GM19397 (cell line): ENCODE data around the gene HAL.

ENCODE experiments used
- ATAC-seq: cut with Tn5 transposase; IDR thresholded peaks from one replicate; pipeline ENCODE4 v1.9.1; 2021; ENCODE audit warnings: mild to moderate bottlenecking, moderate library complexity; ENCODE audit not compliant: unreplicated experiment

Gene HAL

DNA sequence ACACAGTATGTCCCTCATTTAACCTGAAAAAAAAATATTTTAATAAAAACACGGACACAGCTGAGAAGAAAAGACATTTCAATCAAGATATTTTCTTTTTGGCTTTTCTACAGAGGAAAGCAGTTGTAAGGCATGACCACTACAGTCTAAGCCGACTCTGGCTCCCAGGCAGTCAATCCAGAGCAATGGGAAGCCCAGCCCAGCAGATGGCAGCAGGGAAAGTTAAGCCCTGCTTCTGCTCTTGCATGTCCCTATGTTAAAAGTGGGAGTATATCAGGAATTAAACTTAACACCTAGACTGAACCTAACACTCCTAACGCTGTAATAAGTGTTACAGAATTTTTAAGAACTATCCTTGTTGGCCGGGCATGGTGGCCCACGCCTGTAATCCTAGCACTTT is 19.5 kb upstream of the HAL start:
- ATAC-seq = no peak

DNA sequence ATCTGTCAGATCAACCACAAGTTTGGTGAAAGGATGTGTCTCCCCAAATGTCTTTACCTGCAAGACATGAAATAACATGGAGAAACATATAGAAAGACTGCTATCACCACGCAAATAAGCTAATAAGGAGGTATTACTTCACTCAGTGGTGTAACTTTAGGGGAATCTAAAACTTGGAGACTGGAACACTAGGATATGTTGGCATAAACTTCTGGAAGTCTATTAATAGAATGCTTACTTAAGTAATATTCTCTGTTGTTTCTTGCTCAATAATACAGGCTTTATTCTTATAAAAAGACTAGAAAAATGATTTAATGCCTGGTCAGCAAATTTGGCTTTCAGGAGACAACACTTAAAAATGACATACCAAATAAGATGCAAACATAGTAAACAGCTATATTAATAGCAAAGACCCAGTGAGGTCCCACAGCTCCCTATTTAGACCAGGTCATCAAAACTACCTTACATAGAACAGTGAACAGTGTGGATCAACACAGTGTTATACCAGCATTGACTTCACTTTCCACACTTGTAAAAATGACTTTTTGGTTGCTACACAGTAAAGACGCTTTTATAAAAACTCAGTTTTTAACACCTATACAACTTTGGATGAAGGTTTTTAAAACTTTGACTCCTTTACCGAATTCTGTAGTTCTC is 18.9 kb upstream of the HAL start:
- no peak for ATAC-seq

DNA sequence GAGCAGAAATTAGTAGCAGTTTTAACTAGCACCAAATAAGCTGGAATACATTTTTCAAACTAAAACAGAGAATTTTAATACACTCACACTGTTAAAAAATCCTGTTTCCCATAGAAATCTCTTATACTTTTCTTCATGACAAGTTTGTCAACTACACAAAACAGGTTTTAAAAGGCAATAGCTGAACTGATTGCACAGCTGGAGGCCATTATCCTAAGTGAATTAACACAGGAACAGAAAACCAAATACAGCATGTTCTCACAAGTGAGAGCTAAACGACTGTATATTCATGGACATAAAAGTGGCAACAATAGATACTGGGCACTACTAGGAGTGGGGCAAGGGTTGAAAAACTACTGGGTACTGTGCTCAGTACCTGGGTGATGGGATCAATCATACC is 11.6 kb upstream of the HAL start:
- no peak for ATAC-seq

DNA sequence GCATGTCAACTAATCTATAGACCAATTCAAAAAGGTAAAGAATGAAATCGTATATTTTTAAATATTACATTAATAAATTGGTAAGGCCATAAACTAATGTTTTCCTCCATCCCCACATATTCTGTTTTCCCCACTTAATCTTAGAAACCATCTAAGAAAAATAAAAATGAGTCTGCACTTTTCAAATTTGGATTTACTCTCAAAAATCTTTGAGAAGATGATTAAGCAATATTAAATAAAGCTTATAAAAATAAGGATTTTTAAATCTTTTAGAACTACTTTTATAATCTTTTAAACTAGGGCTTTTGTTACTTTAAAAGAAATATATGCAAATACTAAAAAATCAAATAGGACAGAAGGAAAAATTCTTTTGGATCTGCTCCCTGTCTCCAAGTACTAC is 10.6 kb upstream of the HAL start:
- no peak for ATAC-seq

DNA sequence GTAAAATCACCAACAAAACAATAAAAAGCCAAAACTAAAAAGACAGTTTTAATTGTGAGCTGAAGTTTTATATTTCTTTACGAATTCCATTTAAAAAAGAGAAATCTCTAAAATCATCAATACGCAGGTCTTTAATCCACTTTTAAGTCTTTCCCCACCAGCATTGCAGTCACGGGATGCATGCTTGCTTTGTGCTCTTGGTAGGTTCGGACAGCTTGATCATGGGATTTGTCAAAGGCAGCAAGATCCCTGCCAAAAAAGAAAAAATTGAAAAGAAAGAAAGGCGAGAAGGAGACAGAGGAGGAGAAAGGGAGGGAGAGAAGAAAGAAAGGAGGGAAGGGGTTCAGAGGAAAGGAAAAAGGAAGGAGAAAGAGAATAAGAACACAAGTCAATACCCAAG is 4.7 kb upstream of the HAL start:
- ATAC-seq = no peak

DNA sequence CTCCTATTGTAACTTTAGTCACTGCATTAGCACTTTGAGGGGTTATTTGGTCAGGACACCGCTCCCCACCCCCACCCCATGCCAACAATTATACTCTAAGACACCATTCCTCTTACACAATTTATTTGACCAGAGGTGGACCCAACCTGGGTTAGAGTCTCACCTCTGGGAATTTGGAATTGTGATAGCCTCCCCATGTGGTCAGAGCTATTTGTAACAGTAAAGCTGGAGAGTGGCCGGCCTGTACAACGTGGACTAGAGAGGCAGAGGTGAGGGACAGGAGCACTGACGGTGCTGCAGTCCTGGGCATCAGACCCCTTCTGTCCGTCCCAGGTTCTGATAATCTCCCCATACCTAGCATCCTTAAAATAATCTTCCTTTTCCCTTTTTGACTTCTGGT is 3.3 kb upstream of the HAL start:
- ATAC-seq = no peak

DNA sequence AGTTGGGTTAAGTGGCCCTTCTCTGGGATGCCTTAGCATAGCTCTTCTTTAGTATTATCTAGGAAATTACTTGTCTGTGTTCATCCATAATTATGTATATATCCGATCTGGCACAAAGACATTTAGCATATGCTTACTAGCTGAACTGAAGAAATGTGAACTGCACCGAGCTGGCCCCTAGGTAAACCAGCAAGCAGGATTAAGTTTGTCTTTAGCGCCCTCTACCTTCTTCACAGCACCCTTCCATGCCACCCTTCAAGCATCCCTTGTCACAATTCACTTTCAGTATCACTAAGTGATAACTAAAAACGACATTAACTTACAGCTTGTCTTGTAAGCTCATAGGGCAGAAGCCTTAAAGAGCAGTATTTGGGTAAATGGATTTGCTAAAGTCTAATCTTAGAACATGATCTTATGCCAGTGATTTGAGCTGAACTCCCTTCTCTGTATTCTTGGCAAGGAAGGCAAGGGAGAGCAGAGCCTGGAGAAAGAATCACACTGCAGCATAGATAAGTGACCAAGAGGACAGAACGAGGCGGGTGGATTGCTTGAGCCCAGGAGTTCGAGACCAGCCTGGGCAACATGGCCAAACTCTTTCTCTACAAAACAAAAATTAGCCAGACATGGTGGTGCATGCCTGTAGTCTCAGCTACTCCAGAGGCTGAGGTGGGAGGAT is 2.6 kb upstream of the HAL start:
- peak; percentile 90 for ATAC-seq

DNA sequence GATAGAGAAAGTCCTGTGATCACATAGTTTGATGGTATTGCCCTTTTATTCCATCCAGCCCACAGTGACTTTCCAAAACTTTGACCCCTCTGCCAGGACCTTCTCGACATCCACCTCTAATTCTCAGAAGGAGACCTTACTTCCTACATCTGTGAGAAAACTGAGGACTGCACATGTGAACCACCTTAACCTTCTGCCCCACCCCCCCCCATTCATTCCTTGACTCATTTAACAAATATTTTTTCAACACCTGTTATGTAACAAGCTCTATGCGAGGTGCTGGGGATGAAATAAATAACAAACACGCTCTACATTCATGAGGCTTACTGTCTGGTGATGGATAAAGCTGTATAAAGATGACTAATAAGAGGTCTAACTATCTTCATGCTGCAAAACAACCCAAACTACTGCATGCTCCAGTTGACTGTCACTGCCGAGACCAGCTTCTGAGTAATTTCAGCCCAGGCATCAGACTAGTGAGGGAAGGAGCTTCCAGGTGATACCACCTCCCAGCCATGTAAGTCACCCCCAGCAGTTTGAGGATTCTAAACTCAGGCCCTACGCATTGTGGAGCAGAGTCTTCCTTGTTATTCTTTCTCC is 1.9 kb upstream of the HAL start:
- ATAC-seq = no peak

DNA sequence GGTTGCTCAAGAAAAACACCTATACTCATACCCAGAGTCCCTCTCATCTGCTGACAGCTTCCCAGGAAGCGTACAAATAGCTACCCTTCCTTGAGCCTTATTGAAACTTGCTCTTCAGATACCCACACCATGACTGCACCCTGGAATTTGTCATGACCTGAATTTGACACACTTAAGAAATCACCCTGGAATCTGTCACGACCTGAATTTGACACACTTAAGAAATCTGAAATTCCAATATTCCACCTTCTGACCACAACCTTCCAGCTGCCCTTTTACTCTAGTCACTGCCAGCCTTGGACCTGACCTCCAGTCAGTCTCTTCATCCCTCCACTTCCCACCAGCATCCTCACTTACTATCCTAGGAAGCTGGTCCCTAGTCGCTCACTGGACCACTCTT is 1.1 kb upstream of the HAL start:
- no peak for ATAC-seq

DNA sequence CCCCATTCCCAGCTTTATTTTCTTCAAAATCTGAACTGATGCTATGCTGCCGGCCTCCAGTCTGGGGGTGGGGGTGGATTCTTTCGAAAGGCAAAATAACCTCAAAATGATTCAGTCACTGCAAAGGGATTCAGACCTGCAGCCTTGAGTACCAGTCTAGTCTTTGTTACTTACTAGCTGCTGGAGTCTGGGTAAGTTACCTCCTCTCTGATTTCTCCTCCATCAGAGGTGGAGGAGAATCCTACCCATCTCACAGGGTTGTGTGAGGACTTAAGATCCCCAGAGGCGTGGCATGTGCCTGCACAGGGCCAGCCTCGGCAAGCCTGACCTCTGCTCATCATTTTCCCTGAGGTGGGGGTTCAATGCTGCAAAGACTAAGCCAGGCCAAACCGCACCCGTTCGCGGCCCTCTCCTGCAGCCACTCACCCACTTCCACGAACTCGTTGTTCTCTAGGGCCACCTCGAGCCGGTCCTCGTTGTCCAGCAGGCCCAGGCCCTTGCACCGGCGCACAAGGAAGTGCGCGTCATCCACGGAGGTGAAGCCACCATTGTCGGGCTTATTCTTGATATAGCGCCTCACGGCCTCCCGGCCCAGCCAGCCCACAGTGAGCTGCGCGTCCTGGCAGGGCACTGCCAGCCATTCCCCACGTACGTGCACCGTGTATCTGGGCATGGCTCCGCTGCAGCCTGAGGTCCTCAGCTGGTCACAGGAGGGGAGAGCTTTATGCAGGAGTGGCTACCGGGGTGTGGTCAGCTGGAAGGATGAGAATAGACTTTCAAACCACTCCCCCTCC is 709 bp downstream of the HAL start:
- ATAC-seq = no peak

DNA sequence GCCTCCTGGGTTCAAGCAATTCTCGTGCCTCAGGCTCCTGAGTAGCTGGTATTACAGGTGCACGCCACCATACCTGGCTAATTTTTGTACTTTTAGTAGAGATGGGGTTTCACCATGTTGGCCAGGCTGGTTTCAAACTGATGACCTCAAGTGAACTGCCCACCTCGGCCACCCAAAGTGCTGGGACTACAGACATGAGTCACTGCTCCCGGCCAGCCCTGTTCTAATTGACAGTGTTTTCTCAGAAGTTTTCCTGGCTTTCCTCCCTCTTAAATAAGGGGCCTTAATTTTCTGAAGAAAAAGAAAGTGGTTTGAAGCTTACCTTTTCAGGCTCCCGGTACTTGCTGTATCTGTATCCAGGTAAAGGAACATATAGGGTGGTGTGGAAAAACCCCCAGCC is 1.7 kb downstream of the HAL start:
- ATAC-seq = no peak

DNA sequence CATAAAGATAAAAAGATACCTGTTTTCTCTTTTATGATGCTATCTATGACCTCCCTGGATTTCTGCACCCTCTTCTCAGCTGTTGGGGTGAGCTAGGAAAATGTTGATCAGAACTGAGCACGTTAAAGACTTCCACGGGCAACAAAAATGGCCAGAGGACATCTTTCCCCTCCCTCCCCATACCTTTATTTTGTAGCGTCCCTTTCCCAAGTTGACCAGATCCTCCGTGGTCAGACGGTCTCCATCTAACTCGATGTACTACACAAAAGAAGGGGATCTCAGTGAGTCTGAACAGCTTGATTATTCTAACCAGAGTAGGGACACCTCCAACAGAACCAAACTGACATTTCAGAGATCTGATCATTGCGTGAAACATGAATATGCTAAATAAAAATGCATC is 2.2 kb downstream of the HAL start:
- ATAC-seq = no peak

DNA sequence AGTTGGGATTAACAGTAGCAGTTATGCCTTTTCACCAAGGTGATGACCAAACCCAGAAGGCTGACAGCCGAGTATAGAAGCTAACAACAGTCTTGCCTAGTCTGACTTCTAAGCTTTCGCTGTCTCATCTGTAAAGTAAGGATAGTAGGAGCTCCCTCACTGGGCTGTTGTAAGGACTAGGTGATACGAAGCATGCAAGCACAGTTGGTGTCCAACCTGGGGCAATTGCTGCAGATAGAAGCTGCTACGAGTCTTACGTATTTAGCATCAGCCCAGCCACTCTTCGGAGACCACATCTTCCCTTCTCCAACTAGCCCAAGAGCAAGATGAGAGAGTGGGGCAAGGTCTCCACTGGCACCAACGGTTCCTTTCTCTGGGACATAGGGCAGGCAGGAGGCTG is 6.0 kb downstream of the HAL start:
- ATAC-seq = no peak

DNA sequence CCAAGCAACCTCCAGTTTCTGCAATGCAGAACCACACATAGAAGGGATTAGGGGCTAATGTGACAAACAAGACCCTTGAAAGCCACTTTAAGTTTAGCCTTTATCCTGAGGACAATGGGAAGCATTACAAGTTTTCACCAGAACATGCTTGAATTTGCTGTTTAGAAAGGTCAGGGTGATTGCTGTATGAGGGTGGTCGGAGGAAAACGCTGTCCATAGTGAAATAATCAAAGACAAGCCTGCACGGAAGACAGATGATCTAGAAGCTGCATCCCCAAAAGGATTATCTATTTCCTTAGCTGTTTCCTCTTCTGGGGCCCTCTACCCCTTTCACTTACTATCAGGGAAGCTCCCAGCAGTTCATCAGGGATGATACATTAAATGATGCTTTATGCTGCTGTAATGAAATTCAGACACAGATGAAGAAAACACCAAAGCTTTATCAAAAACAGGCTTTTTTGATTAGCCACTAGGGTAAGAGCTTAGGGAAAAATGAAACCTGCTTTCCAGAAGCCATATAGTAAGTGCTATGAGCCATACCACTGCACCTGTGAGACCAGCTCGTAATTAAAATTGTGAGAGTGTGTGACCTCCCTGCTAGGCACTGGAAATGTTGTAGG is 6.5 kb downstream of the HAL start:
- ATAC-seq = no peak

DNA sequence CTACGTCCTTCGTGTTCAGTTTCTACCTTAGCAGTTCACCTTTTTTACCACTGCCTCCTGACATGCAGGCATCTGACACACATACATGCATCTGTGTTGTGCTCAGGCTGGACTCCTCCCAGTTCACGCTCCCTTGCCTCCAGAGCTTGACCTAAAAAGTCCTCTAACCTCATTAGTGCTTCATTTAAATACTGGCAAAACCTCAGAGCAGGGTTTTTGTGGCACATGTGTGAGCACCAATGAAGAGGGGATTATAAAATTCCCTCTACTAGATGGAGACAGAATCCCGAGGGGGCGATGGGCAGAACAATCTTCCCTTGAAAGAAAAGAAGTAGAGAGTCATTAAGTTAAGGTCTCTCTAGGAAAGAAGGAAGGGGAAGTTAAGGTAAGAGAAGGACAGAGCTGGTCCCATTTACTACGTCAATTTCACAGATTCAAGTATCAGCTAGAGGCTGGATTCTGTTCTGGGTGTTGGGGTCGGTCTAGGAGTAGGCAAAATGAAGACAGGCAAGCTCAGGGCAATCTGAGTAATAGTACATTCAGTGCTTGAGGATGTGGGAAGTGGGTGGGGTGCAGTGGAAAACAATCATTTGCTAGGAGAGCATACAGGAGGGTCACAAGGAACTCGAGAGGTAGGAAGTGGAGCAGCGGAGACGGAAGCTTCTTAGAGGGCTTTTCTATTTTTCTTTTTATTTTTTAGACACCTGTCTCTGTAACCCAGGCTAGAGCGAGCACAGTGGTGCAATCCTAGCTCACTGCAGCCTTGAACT is 7.5 kb downstream of the HAL start:
- ATAC-seq = no peak

DNA sequence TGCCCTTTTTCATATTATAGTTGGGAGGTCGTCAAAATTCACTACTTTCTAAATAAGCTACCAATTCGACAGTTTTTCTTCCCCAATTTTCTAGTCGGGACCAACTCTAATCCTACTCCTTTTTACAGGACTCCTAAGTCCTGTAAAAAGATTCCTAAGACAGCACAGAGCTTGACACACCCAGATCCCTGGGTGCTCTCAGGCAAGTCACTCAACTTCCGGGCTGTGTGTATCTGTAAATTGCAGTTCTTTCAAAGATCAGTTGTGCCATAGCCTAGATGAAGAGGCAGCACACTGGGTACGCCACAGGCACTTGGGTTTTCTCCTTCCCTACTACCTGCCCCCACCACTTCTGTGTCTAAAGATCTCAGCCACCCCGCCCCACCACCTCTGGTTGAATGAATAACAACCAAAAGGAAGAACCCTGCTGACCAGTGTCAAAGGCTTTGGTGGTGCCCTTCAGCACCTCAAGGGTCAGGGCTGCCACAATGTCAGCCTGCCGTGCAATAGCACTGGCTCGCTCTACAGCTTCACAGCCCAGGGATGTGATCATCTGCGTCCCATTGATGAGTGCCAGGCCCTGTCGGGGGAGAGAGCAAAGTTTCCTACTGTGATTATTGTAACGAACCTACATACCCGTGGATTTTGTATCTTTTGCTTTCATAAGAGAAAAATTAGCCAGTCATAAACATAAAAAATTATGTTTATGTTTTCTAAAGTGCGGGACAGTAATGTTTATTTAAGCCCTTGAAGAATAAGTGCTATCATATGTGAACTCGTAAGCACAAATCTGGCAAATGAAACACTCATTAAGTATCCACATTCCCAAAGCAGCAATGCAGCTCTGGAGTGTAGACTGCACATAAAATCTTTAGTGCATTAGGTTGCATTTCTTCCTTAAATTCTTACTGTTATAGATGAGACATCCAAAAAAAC is 9.2 kb downstream of the HAL start:
- no peak for ATAC-seq

DNA sequence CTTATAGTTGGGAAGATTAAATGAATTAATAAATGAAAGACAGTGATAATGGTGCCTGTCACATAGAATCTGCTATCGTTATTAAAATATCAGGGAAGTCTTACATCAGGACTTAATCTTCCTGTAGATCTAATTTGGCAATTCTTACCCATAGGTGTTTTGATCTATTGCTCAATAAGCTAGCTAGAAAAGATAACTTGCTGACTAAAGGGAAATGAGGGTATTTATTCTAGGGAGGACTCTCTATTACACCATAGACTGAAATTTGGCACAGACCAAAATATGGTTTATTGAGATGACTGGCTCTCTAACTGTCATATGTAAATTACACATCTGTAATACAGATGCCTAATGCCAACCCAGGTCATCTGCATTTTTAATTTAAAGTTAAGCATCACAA is 11.5 kb downstream of the HAL start:
- ATAC-seq = no peak

DNA sequence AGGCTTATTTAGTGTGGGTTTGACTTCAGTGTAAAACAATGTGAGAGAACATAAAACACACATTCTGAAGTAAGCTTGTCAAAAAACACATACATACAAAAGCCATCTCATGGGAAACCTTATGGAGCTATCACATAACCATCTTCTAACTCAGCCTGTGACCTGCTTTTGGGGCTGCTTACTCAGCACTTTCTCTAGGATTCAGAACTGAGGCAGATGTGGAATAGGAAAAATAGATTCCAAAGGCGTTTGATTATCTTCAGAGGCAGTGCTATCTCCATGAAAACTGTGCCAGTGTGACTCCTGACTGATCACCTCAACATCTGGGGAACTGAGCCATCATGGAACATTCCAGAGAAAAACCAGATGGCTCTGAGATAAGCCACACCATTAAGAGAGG is 13.5 kb downstream of the HAL start:
- ATAC-seq = no peak

DNA sequence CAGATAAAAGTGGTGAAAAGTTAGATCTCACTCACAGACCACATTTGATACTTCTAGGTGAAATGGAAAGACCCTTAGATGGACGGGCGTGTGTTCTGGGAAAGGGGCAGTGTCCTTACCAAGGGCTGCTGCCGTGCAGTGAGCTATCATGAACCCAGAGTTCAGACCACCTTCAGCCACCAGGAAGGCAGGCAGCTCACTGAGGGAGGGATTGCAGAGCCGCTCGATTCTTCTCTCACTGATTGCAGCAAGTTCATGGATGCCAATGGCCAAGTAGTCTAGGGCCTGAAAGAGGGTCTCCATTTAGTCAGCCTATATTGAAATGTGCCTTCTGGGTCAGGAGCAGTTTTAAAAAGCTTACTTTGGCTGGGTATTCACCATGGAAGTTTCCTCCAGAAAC is 15.7 kb downstream of the HAL start:
- no peak for ATAC-seq

DNA sequence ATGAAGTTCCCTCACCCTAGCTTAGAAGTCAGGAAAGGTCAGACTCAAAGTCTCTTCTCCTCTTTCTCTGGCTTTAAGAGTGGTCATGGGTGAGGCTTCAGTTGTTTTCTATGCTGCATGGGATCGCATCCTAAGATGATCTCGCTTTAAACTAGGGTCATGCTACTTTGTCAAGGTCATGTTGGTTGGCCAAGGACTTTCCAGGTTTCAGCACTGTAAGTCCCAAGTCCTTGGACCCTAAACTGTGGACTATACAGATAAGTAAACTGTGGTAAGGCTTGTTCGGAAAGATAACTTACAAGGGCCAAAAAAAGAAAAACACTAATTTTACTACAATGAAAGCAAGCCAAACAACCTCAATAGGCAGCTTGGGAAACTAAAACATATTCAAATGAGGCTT is 17.4 kb downstream of the HAL start:
- ATAC-seq = no peak
